ENCODE results near the gene SEPTIN3. TPM values are rescaled to one million over a fixed set of nuclear protein-coding genes. Genes with fewer than 3 reads are reported as not detected.
A peak's percentile ranks its signal among the peaks of the same experiment; 100 is the strongest.

The SEPTIN3 gene
- total and polyA plus RNA-seq, 5 experiments from 2014 or later: 0.18 TPM; not detected in 4

GRCh38 chr22:41968601-41969000 is 642 bp upstream of the SEPTIN3 start:
- Mint-ChIP-seq H3K9me3 (no peaks in the 10 kb centered on the region), H3K27ac (peak overlapping the region in 1 of 10 donors; percentile 48), H3K27me3 (peaks cover 4 to 30% (median 13%) of the 10 kb centered on the region in 5 donors), H3K36me3 (no peaks in the 10 kb centered on the region), H3K4me1 (peaks cover 0 to 4% (median 0%) of the 10 kb centered on the region in 4 donors), H3K4me3 (no peak overlapping the region)
- POLR2A ChIA-PET: no interaction called here
- DNase-seq: no peak
- no peak for ATAC-seq

GRCh38 chr22:41970601-41971000 is 1.4 kb downstream of the SEPTIN3 start:
- POLR2A ChIA-PET: no interaction called here
- no peak for ATAC-seq
- Mint-ChIP-seq H3K27me3 (peaks cover 14 to 38% (median 19%) of the 10 kb centered on the region in 5 donors), H3K4me1 (peaks cover 0 to 4% (median under 1%) of the 10 kb centered on the region in 4 donors), H3K9me3 (no peaks in the 10 kb centered on the region), H3K4me3 (no peak overlapping the region), H3K27ac (no peak overlapping the region), H3K36me3 (no peaks in the 10 kb centered on the region)
- DNase-seq: no peak

DNA sequence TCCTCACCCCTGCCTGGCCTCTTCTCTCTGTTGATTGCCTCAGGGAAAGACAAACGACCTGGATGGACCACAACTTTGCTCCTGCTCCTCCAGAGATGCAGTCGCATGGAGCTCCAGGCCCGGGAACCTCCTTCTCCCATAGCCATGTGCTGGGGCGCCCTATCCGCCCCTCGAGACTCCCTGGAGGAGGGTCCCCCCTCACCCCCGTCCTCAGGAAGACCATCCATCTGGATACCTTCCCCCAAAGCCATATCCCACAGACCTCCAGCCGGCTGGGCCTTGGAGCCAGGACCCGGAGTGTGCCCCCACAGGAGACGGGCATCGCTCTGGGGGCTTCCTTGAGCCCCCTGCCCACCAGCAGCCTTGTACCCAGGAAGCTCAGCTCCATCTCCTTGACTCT is 2.2 kb downstream of the SEPTIN3 start:
- POLR2A ChIA-PET: no interaction called here
- H3K36me3 Mint-ChIP-seq: no peaks in the 10 kb centered on the region
- H3K27me3 Mint-ChIP-seq: peaks cover 20 to 47% (median 26%) of the 10 kb centered on the region in 5 donors

DNA sequence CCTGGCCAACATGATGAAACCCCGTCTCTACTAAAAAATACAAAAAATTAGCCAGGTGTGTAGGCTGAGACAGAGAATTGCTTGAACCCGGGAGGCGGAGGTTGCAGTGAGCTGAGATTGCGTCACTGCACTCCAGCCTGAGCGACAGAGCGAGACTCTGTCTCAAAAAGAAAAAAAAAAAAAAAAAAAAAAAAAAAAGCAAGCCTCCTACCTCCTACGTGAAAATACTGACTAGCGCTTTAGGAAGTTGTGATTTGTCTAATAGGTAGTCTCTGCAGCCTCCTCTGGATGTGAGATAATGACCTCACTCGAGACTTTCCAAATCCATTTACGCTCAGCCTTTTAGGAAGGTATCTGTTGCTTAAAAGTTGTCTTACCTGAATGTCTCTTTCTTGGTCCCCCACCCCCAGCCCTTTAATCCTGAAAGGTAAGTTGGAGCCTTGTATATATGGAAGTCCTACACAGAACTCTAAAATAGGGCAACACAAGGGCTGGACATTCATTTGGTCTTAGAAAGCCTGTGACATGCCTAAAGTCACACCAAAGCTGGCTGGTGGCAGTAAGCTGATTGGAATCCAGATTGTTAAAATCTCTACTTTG is 5.5 kb downstream of the SEPTIN3 start:
- Mint-ChIP-seq H3K9me3 (no peaks in the 10 kb centered on the region), H3K4me1 (peaks cover 6 to 9% (median 7%) of the 10 kb centered on the region in 4 donors), H3K4me3 (peak overlapping the region in 4 of 10 donors; percentile 4 to 69 (median 28)), H3K36me3 (no peaks in the 10 kb centered on the region), H3K27me3 (peaks cover 23 to 74% (median 42%) of the 10 kb centered on the region in 5 donors), H3K27ac (no peak overlapping the region)
- no peak for ATAC-seq
- POLR2A ChIA-PET: no interaction called here
- no peak for DNase-seq

More for the DNA sequence above, 2.2 kb downstream of the SEPTIN3 start:
- no peak for ATAC-seq
- no peak overlapping the region for H3K4me3 Mint-ChIP-seq
- no peak for DNase-seq
- H3K9me3 Mint-ChIP-seq: no peaks in the 10 kb centered on the region
- H3K4me1 Mint-ChIP-seq: peaks cover 5 to 7% (median 7%) of the 10 kb centered on the region in 4 donors
- no peak overlapping the region for H3K27ac Mint-ChIP-seq

DNA sequence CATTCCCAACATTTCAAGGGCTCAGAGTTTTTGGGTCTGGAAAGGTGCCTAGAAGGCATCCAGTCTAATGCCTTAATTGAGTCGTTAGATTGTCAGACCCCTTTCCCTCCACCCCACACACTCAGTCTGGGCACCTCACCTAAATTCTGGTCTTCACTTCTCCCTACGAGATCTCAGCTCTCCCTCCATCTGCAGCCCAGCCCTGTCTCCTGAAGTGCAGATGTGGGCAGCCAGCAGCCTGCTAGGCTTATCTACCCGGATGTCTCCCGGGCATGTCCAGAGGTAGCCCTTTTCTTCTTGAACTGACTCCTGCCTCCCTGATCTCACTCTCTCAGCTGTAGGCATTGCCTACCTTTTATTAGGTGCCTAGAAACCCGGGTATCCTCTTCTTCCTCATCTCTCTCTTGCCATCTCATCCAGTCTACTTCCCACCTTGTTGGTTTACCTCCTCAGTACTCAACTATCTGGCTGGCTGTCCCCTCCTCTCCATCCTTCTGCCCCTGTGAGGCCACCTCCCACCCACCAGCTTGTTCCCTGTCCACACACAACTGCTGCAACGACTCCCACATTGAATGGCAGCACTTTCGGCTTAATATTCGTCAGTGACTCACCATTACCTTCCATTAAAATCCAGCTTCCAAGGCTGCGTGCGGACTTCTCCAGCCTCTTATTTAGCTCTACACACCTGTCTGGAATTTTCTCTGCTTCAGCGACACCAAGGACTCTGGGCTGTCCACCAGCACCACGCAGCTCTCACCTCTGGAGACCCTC is 6.2 kb downstream of the SEPTIN3 start:
- Mint-ChIP-seq H3K36me3 (no peaks in the 10 kb centered on the region), H3K4me1 (peaks cover 6 to 9% (median 7%) of the 10 kb centered on the region in 4 donors), H3K4me3 (peak overlapping the region; percentile 47 to 80 (median 72)), H3K27me3 (peaks cover 23 to 72% (median 42%) of the 10 kb centered on the region in 5 donors), H3K27ac (peak overlapping the region in 1 of 10 donors; percentile 74), H3K9me3 (no peaks in the 10 kb centered on the region)
- no peak for DNase-seq
- no peak for ATAC-seq
- POLR2A ChIA-PET: no interaction called here

DNA sequence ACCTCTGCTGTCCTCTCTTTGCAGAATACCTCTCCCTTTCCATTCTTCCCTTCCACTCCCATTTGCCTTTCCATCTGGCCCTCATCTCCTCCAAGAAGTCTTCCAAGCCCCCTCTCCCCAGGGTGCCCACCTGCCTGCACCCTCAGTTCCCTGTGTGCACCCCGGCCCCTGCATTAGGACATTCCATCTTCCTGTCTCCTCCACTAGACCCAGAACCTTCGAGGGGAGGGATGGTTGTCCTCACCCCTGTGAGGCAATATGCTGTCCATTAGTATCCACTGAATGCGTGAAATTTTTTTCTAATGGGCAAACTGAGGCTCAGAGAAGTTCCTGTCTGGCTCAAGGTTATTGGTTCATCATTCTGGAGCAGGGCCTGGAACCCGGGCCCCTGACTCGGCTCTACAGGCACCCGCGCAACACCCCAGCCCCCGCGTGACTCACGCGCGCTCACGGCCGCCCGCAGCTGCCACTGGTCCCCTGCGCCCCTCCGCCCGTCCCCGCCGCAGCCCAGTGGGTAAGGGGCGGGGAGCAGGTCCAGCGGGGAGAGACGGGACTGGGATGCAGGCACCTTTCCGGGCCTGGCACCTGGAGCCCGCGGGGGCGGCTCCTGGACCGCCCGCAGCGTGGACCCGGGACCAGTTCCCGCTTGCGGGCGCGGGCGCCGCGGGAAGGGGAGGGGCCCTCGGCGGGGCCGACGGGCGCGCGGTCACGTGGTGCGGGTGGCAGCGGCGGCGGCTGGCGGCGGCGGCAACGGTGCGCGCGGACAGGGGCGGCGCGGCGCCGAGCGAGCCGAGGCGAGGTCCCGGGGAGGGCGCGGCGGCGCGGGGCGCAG is 7.0 kb downstream of the SEPTIN3 start:
- DNase-seq (peak in 6 of 10 donors; percentile 21 to 49 (median 32)), ATAC-seq (peak; percentile 69 to 83)
- Mint-ChIP-seq H3K27ac (peak overlapping the region in 1 of 10 donors; percentile 74), H3K36me3 (no peaks in the 10 kb centered on the region), H3K27me3 (peaks cover 23 to 64% (median 37%) of the 10 kb centered on the region in 5 donors), H3K4me3 (peak overlapping the region; percentile 47 to 80 (median 72)), H3K9me3 (no peaks in the 10 kb centered on the region), H3K4me1 (peaks cover 6 to 9% (median 7%) of the 10 kb centered on the region in 4 donors)
- POLR2A ChIA-PET: no interaction called here

- H3K4me3 Mint-ChIP-seq: peak overlapping the region in 9 of 10 donors; percentile 33 to 71 (median 56)
- DNase-seq (peak in 2 of 10 donors; percentile 16 to 58), ATAC-seq (peak; percentile 41 to 72)
- H3K36me3 Mint-ChIP-seq: no peaks in the 10 kb centered on the region
- POLR2A ChIA-PET: interaction anchor here (0.8 kb wide), 1 partner anchor 343 kb away, joined by 3 read pairs; no protein-coding TSS in a partner anchor
- peaks cover 6 to 9% (median 7%) of the 10 kb centered on the region in 4 donors for H3K4me1 Mint-ChIP-seq
- no peaks in the 10 kb centered on the region for H3K9me3 Mint-ChIP-seq
- peaks cover 24 to 57% (median 33%) of the 10 kb centered on the region in 5 donors for H3K27me3 Mint-ChIP-seq
- no peak overlapping the region for H3K27ac Mint-ChIP-seq
Observed at GRCh38 chr22:41976961-41977566, 7.8 kb downstream of the SEPTIN3 start.

GRCh38 chr22:41978732-41979131 is 9.5 kb downstream of the SEPTIN3 start:
- ATAC-seq (no peak), DNase-seq (peak in 1 of 10 donors; percentile 32)

GRCh38 chr22:41979423-41980250 is 10.4 kb downstream of the SEPTIN3 start:
- Mint-ChIP-seq H3K4me1 (peaks cover 6 to 9% (median 7%) of the 10 kb centered on the region in 4 donors), H3K27me3 (peaks cover 19 to 43% (median 28%) of the 10 kb centered on the region in 5 donors), H3K27ac (no peak overlapping the region), H3K36me3 (no peaks in the 10 kb centered on the region), H3K4me3 (no peak overlapping the region), H3K9me3 (no peaks in the 10 kb centered on the region)
- DNase-seq (peak in 1 of 10 donors; percentile 50), ATAC-seq (no peak)
- POLR2A ChIA-PET: no interaction called here

More at GRCh38 chr22:41978732-41979131, 9.5 kb downstream of the SEPTIN3 start:
- Mint-ChIP-seq H3K4me1 (peaks cover 6 to 9% (median 7%) of the 10 kb centered on the region in 4 donors), H3K9me3 (no peaks in the 10 kb centered on the region), H3K27me3 (peaks cover 20 to 43% (median 28%) of the 10 kb centered on the region in 5 donors), H3K27ac (no peak overlapping the region), H3K4me3 (peak overlapping the region in 1 of 10 donors; percentile 14), H3K36me3 (no peaks in the 10 kb centered on the region)
- POLR2A ChIA-PET: no interaction called here

- Mint-ChIP-seq H3K36me3 (no peaks in the 10 kb centered on the region), H3K4me1 (no peaks in the 10 kb centered on the region), H3K4me3 (peak overlapping the region in 1 of 10 donors; percentile 31), H3K27me3 (peaks cover 4 to 24% (median 11%) of the 10 kb centered on the region in 5 donors), H3K9me3 (no peaks in the 10 kb centered on the region), H3K27ac (no peak overlapping the region)
- DNase-seq (no peak), ATAC-seq (no peak)
- POLR2A ChIA-PET: no interaction called here
Observed at GRCh38 chr22:41982865-41983264, 13.6 kb downstream of the SEPTIN3 start.

DNA sequence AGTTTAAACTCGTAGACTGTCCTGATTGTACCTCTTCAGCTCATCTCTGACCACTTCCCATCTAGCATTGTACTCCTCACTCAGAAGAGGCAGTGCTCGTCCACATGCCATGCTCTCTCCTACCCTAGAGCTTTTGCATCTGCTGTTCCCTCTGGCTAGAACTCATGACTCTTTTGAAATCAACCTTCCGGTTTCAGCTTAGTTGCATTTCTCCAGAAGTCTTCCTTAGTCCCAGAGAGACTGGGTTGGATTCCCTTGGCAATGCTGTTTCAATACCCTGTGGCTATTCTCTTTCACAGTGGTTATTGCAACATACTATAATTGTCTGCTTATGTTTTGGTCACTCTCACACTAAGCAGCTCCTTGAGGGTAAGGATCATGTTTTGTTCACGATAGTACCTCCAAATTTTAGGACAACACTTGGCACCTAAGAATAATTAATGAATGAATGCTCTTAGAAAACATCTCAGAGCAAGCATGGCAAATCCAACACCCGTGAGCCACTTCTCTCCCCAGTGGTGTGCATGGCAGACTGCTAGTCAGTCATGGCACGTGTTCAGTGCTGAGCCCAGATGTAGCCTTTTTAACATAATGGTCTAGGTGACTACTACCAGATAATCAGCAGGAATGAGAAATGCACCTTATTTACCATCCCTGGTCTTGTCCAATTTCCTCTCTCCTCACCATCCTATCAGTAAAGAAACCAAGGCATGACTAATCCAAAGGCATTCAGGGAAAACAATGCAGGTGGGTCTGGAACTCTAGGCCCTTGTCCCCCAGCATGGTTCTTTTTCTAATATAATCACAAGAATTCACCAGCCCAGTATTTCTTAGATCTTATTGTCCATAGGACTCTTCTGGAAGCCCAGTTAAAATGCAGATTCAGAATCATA is 14.5 kb downstream of the SEPTIN3 start:
- Mint-ChIP-seq H3K9me3 (no peaks in the 10 kb centered on the region), H3K27me3 (peaks cover 1 to 23% (median 4%) of the 10 kb centered on the region in 5 donors), H3K4me1 (no peaks in the 10 kb centered on the region), H3K4me3 (no peak overlapping the region), H3K27ac (no peak overlapping the region), H3K36me3 (no peaks in the 10 kb centered on the region)
- DNase-seq (peak in 1 of 10 donors; percentile 10), ATAC-seq (no peak)
- POLR2A ChIA-PET: no interaction called here
